GM12875 (cell line): ENCODE data around the gene JAK1.
A peak's percentile ranks its signal among the peaks of the same experiment; 100 is the strongest.

Experiments used
- H3K4me3 ChIP-seq: one replicate; pipeline ENCODE4 v1.5.1; 2011; ENCODE audit warnings: low read depth, low read length, control low read depth
- CTCF ChIP-seq: IDR thresholded peaks from 2 replicates; pipeline ENCODE4 v1.5.1; 2011; ENCODE audit warnings: low read depth, mild to moderate bottlenecking, control low read depth, inconsistent platforms, low read length, moderate library complexity, borderline replicate concordance; ENCODE audit not compliant: insufficient read depth

JAK1 gene

GRCh38 chr1:64966158-64966971 lies at the start of gene JAK1:
Gene JAK1 (minus strand): TSS chr1:64966549. CDS start chr1:64886264, 80,285 bp downstream.
- 0 out of 2 replicates have a peak, but pooled peaks have one; percentile 13 for TF ChIP-seq CTCF

GRCh38 chr1:65014321-65014720 lies 48.0 kb upstream of the JAK1 start:
- no peak overlapping the region for H3K4me3 ChIP-seq
- TF ChIP-seq CTCF: no peak

More at GRCh38 chr1:64966158-64966971, at the start of gene JAK1:
- peak within 1 kb of the TSS; percentile 60 for H3K4me3 ChIP-seq

- no peak for TF ChIP-seq CTCF
- H3K4me3 ChIP-seq: no peak overlapping the region
Observed at GRCh38 chr1:65011983-65012382, 45.6 kb upstream of the JAK1 start.

GRCh38 chr1:65009724-65010420 lies 43.5 kb upstream of the JAK1 start:
- no peak for TF ChIP-seq CTCF
- H3K4me3 ChIP-seq: no peak overlapping the region

GRCh38 chr1:65009176-65009575 lies 42.8 kb upstream of the JAK1 start:
- TF ChIP-seq CTCF: no peak
- H3K4me3 ChIP-seq: no peak overlapping the region

GRCh38 chr1:65006806-65007205 lies 40.5 kb upstream of the JAK1 start:
- no peak overlapping the region for H3K4me3 ChIP-seq
- TF ChIP-seq CTCF: no peak

- no peak for TF ChIP-seq CTCF
- H3K4me3 ChIP-seq: no peak overlapping the region
Observed at GRCh38 chr1:65003316-65003664, 36.9 kb upstream of the JAK1 start.
